ENCODE results near the gene TRAP1.

The TRAP1 gene

GRCh38 chr16:3687021-3687420 is 30.3 kb downstream of the TRAP1 start:
- DNase-seq (ENCODE audit: low spot score): no peak
- TF ChIP-seq, protein P1, sequence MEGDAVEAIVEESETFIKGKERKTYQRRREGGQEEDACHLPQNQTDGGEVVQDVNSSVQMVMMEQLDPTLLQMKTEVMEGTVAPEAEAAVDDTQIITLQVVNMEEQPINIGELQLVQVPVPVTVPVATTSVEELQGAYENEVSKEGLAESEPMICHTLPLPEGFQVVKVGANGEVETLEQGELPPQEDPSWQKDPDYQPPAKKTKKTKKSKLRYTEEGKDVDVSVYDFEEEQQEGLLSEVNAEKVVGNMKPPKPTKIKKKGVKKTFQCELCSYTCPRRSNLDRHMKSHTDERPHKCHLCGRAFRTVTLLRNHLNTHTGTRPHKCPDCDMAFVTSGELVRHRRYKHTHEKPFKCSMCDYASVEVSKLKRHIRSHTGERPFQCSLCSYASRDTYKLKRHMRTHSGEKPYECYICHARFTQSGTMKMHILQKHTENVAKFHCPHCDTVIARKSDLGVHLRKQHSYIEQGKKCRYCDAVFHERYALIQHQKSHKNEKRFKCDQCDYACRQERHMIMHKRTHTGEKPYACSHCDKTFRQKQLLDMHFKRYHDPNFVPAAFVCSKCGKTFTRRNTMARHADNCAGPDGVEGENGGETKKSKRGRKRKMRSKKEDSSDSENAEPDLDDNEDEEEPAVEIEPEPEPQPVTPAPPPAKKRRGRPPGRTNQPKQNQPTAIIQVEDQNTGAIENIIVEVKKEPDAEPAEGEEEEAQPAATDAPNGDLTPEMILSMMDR (IDR thresholded peaks at IDR 0.05; ENCODE audit: extremely low read depth, missing control alignments): no peak

DNA sequence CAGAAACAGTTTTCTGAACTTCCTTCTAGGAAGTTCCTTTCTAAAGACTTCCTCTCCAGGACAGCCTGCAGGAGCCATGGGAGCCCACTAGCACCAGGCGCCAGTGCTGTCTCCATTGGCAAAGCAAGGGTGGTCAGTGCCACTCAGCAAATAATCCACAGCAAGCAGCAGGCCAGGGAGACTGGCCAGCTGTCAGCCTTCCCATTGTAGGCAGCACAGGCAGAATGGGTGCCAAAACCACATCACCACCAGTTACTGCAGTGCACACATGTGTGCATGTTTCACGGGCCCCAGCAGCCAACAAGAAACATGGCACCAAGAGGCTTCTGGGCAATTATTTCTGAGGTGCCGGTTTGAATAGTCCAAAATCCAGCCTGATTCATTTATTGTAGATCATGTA is 36.1 kb downstream of the TRAP1 start:
- TF ChIP-seq, protein P1 (IDR thresholded peaks at IDR 0.05; ENCODE audit: extremely low read depth, missing control alignments): no peak

GRCh38 chr16:3677994-3678393 is 39.3 kb downstream of the TRAP1 start:
- TF ChIP-seq, protein P1 (IDR thresholded peaks at IDR 0.05; ENCODE audit: extremely low read depth, missing control alignments): no peak
- no peak for DNase-seq (ENCODE audit: low spot score)

More for the DNA sequence above, 36.1 kb downstream of the TRAP1 start:
- DNase-seq (ENCODE audit: low spot score): no peak

DNA sequence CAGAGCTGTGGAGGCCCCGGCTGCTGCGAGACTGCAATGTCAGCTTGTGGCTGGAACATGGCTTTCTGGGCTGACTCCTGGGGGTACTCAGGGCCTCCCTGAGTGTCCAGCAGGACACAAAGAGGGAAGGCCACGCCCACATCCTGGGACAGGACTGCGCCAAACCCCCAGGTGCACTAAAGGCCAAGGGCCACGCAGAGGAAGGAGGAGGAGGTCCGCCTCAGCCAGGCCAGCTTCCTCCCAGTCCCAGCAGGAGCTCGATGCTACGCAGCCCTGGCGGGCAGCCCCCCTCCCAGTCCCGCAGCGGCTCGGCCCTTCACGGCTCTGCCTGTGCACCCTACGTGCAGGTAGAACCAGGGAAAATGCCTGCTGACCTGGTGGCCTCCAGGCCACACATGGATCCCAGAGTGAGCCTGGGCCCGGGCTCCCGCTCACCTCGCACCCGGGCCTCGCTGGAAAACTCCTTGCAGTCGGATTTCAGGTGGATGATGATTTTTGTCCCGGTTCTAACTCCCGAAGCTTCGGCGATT is 41.7 kb downstream of the TRAP1 start:
- DNase-seq (ENCODE audit: low spot score): no peak

GRCh38 chr16:3674513-3675295 is 42.6 kb downstream of the TRAP1 start:
- no peak for DNase-seq (ENCODE audit: low spot score)
- TF ChIP-seq, protein P1 (IDR thresholded peaks at IDR 0.05; ENCODE audit: extremely low read depth, missing control alignments): no peak

More for the DNA sequence above, 41.7 kb downstream of the TRAP1 start:
- TF ChIP-seq, protein P1 (IDR thresholded peaks at IDR 0.05; ENCODE audit: extremely low read depth, missing control alignments): no peak

DNA sequence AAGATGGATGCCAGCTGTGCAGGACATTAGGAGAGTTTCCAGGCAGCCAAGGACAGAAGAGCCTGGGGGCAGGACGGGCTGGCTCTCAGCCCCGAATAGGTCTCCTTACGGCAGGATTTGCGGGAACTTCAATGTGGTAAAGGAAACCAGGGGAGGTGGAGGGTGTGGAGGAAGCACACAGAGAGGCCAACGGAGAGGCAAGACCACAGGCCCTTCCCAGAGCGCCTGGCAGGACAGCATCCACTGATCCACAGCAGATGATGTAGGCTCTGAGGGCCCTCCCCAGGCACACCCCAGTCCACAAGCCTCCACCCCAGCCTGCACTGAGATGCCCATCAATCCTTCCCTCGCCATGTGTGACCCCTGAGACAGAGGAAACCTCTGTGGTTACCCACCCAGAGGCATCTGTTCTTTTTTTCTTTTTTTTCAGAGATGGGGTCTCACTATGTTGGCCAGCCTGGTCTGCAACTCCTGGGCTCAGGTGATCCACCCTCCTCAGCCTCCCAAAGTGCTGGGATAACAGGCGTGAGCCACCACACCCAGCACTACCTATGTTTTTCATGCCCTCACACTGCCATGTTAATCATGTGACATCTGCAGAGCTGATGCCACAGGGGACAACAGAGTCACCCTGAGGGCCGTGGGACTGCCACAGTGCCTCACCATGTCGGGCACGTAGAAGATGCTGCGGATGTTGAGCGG is 43.5 kb downstream of the TRAP1 start:
- TF ChIP-seq, protein P1 (IDR thresholded peaks at IDR 0.05; ENCODE audit: extremely low read depth, missing control alignments): no peak
- no peak for DNase-seq (ENCODE audit: low spot score)

GRCh38 chr16:3673201-3673600 is 44.1 kb downstream of the TRAP1 start:
- TF ChIP-seq, protein P1 (IDR thresholded peaks at IDR 0.05; ENCODE audit: extremely low read depth, missing control alignments): no peak
- no peak for DNase-seq (ENCODE audit: low spot score)
